GM12874 (cell line): ENCODE results near the gene FRMD6.

Source experiments
- CTCF ChIP-seq: IDR thresholded peaks from 2 replicates; pipeline ENCODE4 v1.5.1; 2011; ENCODE audit warnings: low read depth, mild to moderate bottlenecking, control low read depth, low read length, moderate library complexity; ENCODE audit not compliant: insufficient read depth

FRMD6 gene

GRCh38 chr14:51691176-51691575 lies 39.5 kb downstream of the FRMD6 start:
- no peak for TF ChIP-seq CTCF

- TF ChIP-seq CTCF: no peak
Measured at GRCh38 chr14:51692646-51693045, 40.9 kb downstream of the FRMD6 start.

GRCh38 chr14:51697848-51698247 lies 46.1 kb downstream of the FRMD6 start:
- no peak for TF ChIP-seq CTCF

GRCh38 chr14:51701951-51702350 lies 50.2 kb downstream of the FRMD6 start:
- TF ChIP-seq CTCF: no peak

GRCh38 chr14:51703787-51704186 lies 52.1 kb downstream of the FRMD6 start:
- TF ChIP-seq CTCF: no peak

- no peak for TF ChIP-seq CTCF
Measured at GRCh38 chr14:51704545-51704944, 52.8 kb downstream of the FRMD6 start.

- no peak for TF ChIP-seq CTCF
Measured at GRCh38 chr14:51707327-51707726, 55.6 kb downstream of the FRMD6 start.

GRCh38 chr14:51711505-51711904 lies 59.8 kb downstream of the FRMD6 start:
- no peak for TF ChIP-seq CTCF
